GM12801 (cell line): ENCODE data around the gene KRT78.

ENCODE experiments used
- TF ChIP-seq, protein P1 (sequence below): IDR thresholded peaks from one replicate; pipeline ENCODE4 v1.5.1; 2011; ENCODE audit warnings: control low read depth; ENCODE audit not compliant: insufficient read length; ENCODE audit errors: extremely low read depth

KRT78 gene

DNA sequence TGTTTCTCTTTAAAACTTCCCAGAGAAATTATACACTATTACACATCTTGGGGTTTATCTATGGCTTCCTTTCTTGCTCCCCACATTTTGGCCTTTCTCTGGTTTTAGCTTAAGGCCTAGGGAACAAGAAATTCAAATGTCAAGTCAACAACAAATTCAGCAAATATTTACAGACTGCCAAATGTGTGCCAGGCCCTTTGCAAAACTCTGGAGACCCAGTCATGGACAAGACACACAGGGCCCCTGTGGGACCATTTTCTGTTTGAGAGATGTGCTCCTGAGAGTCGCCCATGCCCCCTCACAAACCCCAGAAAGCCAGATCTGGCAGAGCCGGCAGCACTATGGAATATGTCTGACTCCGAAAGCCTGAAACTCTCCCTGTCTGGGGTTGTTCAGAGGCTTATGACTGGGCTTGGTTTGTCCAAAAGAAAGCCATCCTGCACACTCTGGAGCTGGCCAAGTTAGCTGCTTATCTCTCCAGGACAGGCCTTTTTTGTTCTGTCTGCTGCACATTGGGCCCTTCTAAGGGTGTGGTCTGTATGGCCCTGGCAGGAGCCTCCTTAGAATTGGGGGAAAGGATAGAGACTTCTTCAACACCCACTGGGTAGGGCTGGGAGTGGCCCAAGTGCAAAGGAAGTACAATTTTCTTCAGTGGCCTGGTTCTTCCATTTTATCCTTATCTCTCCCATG, 51.8 kb downstream of the KRT78 start:
- TF ChIP-seq, protein P1, sequence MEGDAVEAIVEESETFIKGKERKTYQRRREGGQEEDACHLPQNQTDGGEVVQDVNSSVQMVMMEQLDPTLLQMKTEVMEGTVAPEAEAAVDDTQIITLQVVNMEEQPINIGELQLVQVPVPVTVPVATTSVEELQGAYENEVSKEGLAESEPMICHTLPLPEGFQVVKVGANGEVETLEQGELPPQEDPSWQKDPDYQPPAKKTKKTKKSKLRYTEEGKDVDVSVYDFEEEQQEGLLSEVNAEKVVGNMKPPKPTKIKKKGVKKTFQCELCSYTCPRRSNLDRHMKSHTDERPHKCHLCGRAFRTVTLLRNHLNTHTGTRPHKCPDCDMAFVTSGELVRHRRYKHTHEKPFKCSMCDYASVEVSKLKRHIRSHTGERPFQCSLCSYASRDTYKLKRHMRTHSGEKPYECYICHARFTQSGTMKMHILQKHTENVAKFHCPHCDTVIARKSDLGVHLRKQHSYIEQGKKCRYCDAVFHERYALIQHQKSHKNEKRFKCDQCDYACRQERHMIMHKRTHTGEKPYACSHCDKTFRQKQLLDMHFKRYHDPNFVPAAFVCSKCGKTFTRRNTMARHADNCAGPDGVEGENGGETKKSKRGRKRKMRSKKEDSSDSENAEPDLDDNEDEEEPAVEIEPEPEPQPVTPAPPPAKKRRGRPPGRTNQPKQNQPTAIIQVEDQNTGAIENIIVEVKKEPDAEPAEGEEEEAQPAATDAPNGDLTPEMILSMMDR: no peak

DNA sequence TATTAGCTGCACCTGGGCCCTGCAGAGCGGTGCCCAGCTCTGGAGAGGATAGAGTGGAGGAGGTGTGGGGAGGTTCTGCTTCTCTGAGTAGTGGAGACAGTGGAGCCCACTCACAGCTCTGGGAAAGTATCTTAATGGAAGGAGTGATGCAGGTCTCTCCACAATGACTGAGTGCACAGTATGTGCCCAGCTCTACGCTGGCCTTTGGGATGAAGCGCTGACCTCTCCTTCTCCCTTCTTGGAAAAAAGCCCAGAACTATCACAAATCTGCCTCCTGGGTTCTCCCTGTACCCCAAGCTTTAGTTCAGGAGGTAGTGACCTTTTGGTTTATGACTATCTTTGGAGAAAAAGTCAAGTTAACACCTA, 52.4 kb downstream of the KRT78 start:
- TF ChIP-seq, protein P1: no peak

DNA sequence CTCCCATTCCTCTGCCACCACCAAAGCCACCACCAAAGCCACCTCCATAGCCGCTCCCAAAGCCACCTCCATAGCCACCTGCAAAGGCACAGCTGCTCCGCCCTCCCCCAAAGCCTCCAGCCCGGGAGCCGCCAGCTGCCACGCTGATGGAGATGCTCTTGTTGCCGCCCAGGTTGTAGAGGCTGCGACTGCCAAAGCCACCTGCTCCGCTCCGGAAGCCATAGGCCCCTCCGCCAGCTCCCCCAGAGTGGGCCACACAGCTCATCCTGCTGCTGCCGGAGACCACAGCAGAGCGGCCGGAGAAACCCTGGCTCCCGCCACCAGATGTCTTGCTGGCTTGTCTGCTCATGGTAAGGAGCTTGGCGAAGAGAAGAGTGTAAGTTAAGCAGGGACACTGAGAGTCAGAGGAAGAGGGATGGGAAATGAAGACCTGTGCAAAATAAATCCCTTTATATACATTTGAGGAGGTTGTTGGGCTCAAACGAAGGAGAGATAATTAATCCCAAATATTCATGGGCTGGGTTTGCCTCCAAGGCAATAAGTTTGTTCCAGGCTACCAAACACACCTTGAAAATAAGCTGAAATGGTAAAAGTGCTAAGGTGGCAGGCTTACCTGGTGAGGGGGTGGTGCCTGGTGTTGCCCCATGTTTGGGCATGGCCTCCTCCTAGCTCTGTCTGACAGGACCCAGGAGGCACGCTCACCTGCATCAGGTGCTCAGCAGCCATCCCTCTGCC, 52.9 kb downstream of the KRT78 start, which contains the start of gene KRT3:
Gene KRT3 (minus strand): TSS at position 424 of the 735 bp plus-strand sequence. CDS start 75 bp downstream, at position 349.
- TF ChIP-seq, protein P1: no peak

DNA sequence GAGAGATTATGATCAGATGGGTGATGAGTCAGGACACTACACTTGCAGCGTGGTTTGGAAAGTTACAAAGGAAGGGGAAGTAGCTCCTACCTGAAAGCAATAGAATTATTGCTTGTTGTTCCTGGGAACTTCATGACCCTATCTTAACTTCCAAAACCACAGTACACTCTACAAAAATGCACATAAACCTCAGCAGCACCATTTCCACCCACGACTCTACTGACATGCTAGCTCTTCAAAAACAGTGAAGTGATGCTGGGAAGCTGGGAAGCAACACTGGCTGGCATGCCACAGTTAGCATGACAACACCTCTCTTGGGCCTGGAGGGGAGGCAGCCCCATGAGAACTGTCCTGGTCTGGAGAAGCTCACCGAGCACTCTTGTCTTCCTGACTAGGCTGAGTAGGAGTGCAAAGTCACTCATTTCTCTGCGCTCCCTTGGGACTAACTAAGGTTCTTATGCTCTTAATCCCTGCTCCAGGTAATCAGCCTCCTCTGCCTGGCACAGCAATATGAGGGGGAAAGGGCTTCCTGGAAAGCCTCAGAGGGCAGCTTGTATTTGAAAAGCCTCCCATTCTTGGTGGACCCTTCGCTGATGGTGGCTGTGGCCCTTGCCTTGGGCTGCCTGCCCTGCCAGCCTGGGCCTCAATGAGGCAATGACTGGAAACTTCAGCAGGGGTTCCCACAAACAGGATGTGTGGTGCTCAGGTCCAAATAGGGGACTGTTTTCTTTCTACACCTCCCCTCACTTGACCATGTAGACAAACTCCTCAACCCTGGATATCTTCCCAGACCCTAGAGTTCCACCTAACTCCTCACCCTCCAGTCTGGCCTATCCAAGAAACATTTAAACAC, 54.1 kb downstream of the KRT78 start:
- TF ChIP-seq, protein P1: no peak

DNA sequence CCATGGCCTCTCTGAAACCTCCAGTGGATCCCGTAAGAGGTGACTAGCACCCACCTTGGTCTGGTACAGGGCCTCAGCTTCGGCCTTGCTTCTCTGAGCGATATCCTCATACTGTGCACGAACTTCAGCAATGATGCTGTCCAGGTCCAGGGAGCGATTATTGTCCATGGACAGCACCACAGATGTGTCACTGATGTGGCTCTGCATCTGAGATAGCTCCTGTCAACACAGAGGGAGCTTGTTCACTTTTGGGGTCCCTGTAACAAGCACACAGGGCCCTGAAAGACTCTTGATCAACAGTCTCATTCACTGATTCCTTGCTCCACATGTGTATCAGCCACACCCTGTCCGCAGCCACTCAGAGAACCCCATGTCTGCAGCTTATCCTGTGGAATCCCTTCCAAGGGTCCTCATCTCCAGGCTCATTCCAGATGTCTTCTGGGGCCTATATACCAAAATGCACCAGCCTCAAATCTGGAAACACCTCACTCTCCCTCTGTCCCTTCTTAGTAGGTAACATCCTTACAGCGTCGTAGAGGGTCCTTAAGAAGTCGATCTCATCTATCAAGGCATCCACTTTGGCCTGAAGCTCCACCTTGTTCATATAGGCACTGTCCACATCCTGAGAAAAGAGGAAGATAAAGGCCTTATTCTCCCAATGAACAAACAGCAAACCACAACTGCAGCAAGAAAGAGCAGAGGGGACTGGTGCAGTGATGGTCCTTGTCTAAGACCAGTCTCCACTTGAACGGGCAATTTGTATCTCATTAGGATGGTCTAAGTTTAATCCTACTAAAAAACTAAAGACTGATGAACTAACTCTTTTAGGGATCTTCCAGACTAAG, 56.4 kb downstream of the KRT78 start:
- TF ChIP-seq, protein P1: no peak

DNA sequence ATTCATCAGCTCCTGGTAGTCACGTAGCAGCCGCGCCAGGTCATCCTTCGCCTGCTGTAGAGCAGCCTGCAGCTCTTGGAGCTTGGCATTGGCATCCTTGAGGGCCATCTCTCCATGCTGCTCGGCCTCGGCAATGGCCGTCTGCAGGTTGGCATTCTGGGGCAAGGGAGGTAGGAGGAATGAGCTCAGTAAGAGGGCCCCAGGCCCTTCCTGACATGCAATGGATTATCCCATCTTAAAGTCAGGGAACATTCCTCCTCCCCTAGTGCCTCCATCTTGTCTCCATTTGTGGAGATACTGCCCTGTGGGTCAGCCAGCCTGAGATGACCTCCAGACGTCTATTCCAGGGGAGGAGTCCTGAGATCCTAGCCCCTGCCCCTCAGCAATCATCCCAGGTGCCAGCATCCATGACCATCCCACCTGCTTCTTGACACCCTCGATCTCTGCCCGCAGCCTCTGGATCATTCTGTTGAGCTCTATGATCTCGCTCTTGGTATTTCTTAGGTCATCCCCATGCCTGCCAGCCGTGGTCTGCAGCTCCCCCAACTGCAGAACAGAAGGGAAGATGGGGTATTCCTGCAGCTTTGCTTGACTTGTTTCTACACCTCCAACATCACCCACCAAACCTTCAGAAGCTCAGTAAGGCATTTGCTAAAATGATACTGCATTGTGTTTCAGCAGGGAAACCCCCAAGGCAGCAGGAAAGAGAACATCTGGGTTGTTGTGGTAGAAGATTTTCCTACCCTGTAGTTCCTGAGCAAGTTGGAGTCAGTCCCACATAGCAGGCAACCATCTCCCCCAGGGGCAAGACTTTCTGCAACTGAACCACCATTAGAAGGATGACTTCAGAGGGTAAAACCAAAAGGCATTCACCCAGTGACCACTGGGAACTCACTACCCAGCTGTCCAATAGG, 57.3 kb downstream of the KRT78 start:
- TF ChIP-seq, protein P1: no peak
